HEK293 (cell line): ENCODE data around the gene LAMTOR4.

Experiments
- CTCF ChIA-PET: fragments of 350-600 bp; formaldehyde crosslinking; extraction: SDS; loops from one replicate; lab custom pipeline; 2021; ENCODE audit warnings: antibody characterized with exemption; lab: Yijun Ruan, JAX
- POLR2A ChIA-PET: fragments of 300-600 bp; formaldehyde crosslinking; extraction: SDS; loops from one replicate; lab custom pipeline; 2020; ENCODE audit warnings: antibody characterized with exemption, inconsistent platforms; lab: Yijun Ruan, JAX
- H3K27ac ChIP-seq: fragments of 200-500 bp; sonication (Bioruptor generic); 2 replicates; pipeline ENCODE4 v1.5.1; 2014; ENCODE audit warnings: low read depth, low read length, control low read depth, inconsistent platforms; ENCODE audit errors: extremely low read depth
- H3K36me3 ChIP-seq, 2 experiments: fragments of 200-500 bp in 1 of 2; sonication (Bioruptor generic) in 1 of 2; 1 replicate in 1 of 2; 2 replicates in 1 of 2; pipeline ENCODE4 v1.5.1; 2014 to 2017; ENCODE audit warnings: inconsistent platforms in 2 of 2, low read length in 2 of 2; ENCODE audit not compliant: control insufficient read depth in 2 of 2, insufficient read depth in 1 of 2
- H3K4me1 ChIP-seq: fragments of 200-500 bp; sonication (Bioruptor generic); 2 replicates; pipeline ENCODE4 v1.5.1; 2014; ENCODE audit warnings: mild to moderate bottlenecking, low read length, inconsistent platforms; ENCODE audit not compliant: control insufficient read depth, insufficient read depth
- H3K4me3 ChIP-seq: 2 replicates; pipeline ENCODE4 v1.5.1; 2011; ENCODE audit warnings: low read depth, mild to moderate bottlenecking, control low read depth, low read length, moderate library complexity
- H3K9me3 ChIP-seq: fragments of 200-500 bp; sonication (Bioruptor generic); 2 replicates; pipeline ENCODE4 v1.5.1; 2014; ENCODE audit warnings: low read depth, low read length, inconsistent platforms; ENCODE audit not compliant: control insufficient read depth, insufficient read depth
- FEZF1 ChIP-seq: fragments of 450-650 bp; formaldehyde crosslinking; IDR thresholded peaks from 2 replicates; pipeline ENCODE4 v1.5.1; 2016; ENCODE audit warnings: missing biosample characterization, missing genetic modification characterization
- GLI4 ChIP-seq: fragments of 450-650 bp; formaldehyde crosslinking; IDR thresholded peaks from 2 replicates; pipeline ENCODE4 v1.5.1; 2016; ENCODE audit warnings: missing biosample characterization, missing genetic modification characterization
- KLF1 ChIP-seq: fragments of 450-650 bp; formaldehyde crosslinking; IDR thresholded peaks from 2 replicates; pipeline ENCODE4 v1.5.1; 2016; ENCODE audit warnings: missing biosample characterization, missing genetic modification characterization
- SCRT2 ChIP-seq: fragments of 450-650 bp; formaldehyde crosslinking; IDR thresholded peaks from 2 replicates; pipeline ENCODE4 v1.5.1; 2016; ENCODE audit warnings: missing biosample characterization, missing genetic modification characterization
- ZBTB17 ChIP-seq: fragments of 450-650 bp; formaldehyde crosslinking; IDR thresholded peaks from 2 replicates; pipeline ENCODE4 v1.5.1; 2016; ENCODE audit warnings: missing biosample characterization, missing genetic modification characterization
- ZFP69B ChIP-seq: fragments of 450-650 bp; formaldehyde crosslinking; IDR thresholded peaks from 2 replicates; pipeline ENCODE4 v1.5.1; 2016; ENCODE audit warnings: missing biosample characterization, missing genetic modification characterization
- ZNF121 ChIP-seq: fragments of 450-650 bp; formaldehyde crosslinking; IDR thresholded peaks from 2 replicates; pipeline ENCODE4 v1.5.1; 2016; ENCODE audit warnings: missing biosample characterization, missing genetic modification characterization
- ZNF175 ChIP-seq: fragments of 450-650 bp; formaldehyde crosslinking; IDR thresholded peaks from 2 replicates; pipeline ENCODE4 v1.5.1; 2016; ENCODE audit warnings: missing biosample characterization, missing genetic modification characterization
- ZNF184 ChIP-seq: fragments of 450-650 bp; IDR thresholded peaks from 2 replicates; pipeline ENCODE4 v1.5.1; 2018; ENCODE audit warnings: missing biosample characterization, mild to moderate bottlenecking, missing genetic modification characterization
- ZNF23 ChIP-seq: fragments of 450-650 bp; formaldehyde crosslinking; IDR thresholded peaks from 2 replicates; pipeline ENCODE4 v1.5.1; 2016; ENCODE audit warnings: missing biosample characterization, missing genetic modification characterization, borderline replicate concordance
- ZNF394 ChIP-seq: fragments of 450-650 bp; formaldehyde crosslinking; IDR thresholded peaks from 2 replicates; pipeline ENCODE4 v1.5.1; 2016; ENCODE audit warnings: missing biosample characterization, missing genetic modification characterization, mild to moderate bottlenecking, moderate library complexity, borderline replicate concordance
- ZNF426 ChIP-seq: fragments of 450-650 bp; formaldehyde crosslinking; IDR thresholded peaks from 2 replicates; pipeline ENCODE4 v1.5.1; 2017; ENCODE audit warnings: missing biosample characterization, missing genetic modification characterization, mild to moderate bottlenecking, inconsistent platforms, moderate library complexity
- ZNF510 ChIP-seq: fragments of 450-650 bp; formaldehyde crosslinking; IDR thresholded peaks from 2 replicates; pipeline ENCODE4 v1.5.1; 2018; ENCODE audit warnings: mild to moderate bottlenecking, missing genetic modification characterization, missing biosample characterization; ENCODE audit not compliant: insufficient replicate concordance
- ZNF555 ChIP-seq: fragments of 450-650 bp; formaldehyde crosslinking; conservative IDR thresholded peaks from 2 replicates; pipeline ENCODE4 v1.5.1; 2017; ENCODE audit warnings: missing biosample characterization, mild to moderate bottlenecking, missing genetic modification characterization, inconsistent platforms
- ZNF560 ChIP-seq: fragments of 450-650 bp; formaldehyde crosslinking; IDR thresholded peaks from 2 replicates; pipeline ENCODE4 v1.5.1; 2017; ENCODE audit warnings: missing biosample characterization, missing genetic modification characterization, borderline replicate concordance
- ZNF571 ChIP-seq: fragments of 450-650 bp; formaldehyde crosslinking; IDR thresholded peaks from 2 replicates; pipeline ENCODE4 v1.5.0; 2017; ENCODE audit warnings: missing biosample characterization, missing genetic modification characterization
- ZNF600 ChIP-seq: fragments of 450-650 bp; formaldehyde crosslinking; IDR thresholded peaks from 2 replicates; pipeline ENCODE4 v1.5.1; 2016; ENCODE audit warnings: missing biosample characterization, missing genetic modification characterization
- ZSCAN23 ChIP-seq: fragments of 450-650 bp; formaldehyde crosslinking; IDR thresholded peaks from 2 replicates; pipeline ENCODE4 v1.5.1; 2016; ENCODE audit warnings: missing biosample characterization, missing genetic modification characterization
- TF ChIP-seq, protein P1 (sequence below): fragments of 450-650 bp; formaldehyde crosslinking; IDR thresholded peaks from 2 replicates; pipeline ENCODE4 v1.5.1; 2016; ENCODE audit warnings: missing biosample characterization, missing genetic modification characterization
- TF ChIP-seq, protein P2 (sequence below): fragments of 450-650 bp; formaldehyde crosslinking; IDR thresholded peaks from 2 replicates; pipeline ENCODE4 v1.5.1; 2017; ENCODE audit warnings: missing biosample characterization, mild to moderate bottlenecking, missing genetic modification characterization, moderate library complexity
- TF ChIP-seq, protein P3 (sequence below): fragments of 450-650 bp; IDR thresholded peaks from 2 replicates; pipeline ENCODE4 v1.5.1; 2018; ENCODE audit warnings: missing biosample characterization, missing genetic modification characterization
- TF ChIP-seq, protein P4 (sequence below): fragments of 450-650 bp; formaldehyde crosslinking; IDR thresholded peaks from 2 replicates; pipeline ENCODE4 v1.5.1; 2016; ENCODE audit warnings: missing biosample characterization, missing genetic modification characterization
- TF ChIP-seq, protein P5 (sequence below): fragments of 450-650 bp; formaldehyde crosslinking; IDR thresholded peaks from 2 replicates; pipeline ENCODE4 v1.5.1; 2017; ENCODE audit warnings: missing biosample characterization, missing genetic modification characterization

Gene LAMTOR4

DNA sequence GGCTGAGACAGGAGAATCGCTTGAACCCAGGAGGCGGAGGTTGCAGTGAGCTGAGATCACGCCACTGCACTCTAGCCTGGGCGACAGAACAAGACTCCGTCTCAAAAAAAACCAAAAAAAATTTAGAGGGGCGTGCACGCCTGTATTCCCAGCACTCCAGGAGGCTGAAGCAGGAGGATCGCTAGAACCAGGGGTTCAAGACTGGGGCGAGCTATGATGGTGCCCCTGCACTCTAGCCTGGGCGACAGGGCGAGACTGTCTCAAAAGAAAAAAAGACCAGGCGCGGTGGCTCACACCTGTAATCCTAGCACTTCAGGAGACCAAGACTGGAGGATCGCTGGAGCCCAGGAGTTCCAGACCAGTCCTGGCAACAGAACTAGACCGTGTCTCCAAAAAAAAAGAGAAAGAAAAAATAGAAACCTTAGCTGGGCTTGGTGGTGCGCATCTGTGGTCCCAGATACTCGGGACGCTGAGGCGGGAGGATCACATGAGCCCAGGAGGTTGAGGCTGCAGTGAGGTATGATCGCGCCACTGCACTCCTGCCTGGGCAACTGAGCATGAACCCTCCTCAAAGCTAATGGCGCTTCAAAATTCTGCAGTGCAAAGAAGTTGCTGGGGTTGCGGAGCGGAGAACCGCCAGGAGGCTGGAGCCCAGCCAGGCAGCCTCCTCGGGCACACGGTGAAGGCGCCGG, 22.3 kb upstream of the LAMTOR4 start:
- Histone ChIP-seq H3K9me3 (no peaks in the 10 kb centered on the region), H3K36me3 (peaks cover 0 to 13% of the 10 kb centered on the region in 2 experiments; a peak in 2 of 3 replicates), H3K4me1 (no peaks in the 10 kb centered on the region; the same call in 1 of the 2 replicates), H3K4me3 (peak overlapping the region; percentile 79), H3K27ac (peak overlapping the region; percentile 98)
- ChIA-PET CTCF (interaction anchor here (0.6 to 0.9 kb wide), 3 partner anchors 64 to 169 kb away, joined by 3 to 5 read pairs (median 3); no protein-coding TSS in a partner anchor), POLR2A (interaction anchor here (0.7 to 8.4 kb wide), 13 partner anchors 12 to 304 kb away, joined by 3 to 81 read pairs (median 4); partner anchors contain the start of genes AP4M1, GPC2, LAMTOR4 and MCM7)
- TF ChIP-seq ZNF23 (tag by site-specific recombination) (no peak), KLF1 (tag by site-specific recombination) (no peak), FEZF1 (no peak), GLI4 (tag by site-specific recombination) (peak; percentile 70; the same call in 1 of the 2 replicates), ZNF175 (tag by site-specific recombination) (no peak), ZNF426 (tag by site-specific recombination) (no peak), ZNF394 (peak; percentile 83), ZBTB17 (tag by site-specific recombination) (no peak), ZNF184 (tag by site-specific recombination) (peak; percentile 51; the same call in 1 of the 2 replicates), ZNF121 (tag by site-specific recombination) (no peak), ZNF600 (tag by site-specific recombination) (peak; percentile 47; the same call in 1 of the 2 replicates), SCRT2 (no peak), ZFP69B (tag by site-specific recombination) (peak; percentile 10; the same call in 1 of the 2 replicates), ZNF555 (tag by site-specific recombination) (no peak), ZNF571 (tag by site-specific recombination) (no peak), ZSCAN23 (tag by site-specific recombination) (no peak), ZNF510 (no peak), ZNF560 (no peak)
- TF ChIP-seq, protein P1, sequence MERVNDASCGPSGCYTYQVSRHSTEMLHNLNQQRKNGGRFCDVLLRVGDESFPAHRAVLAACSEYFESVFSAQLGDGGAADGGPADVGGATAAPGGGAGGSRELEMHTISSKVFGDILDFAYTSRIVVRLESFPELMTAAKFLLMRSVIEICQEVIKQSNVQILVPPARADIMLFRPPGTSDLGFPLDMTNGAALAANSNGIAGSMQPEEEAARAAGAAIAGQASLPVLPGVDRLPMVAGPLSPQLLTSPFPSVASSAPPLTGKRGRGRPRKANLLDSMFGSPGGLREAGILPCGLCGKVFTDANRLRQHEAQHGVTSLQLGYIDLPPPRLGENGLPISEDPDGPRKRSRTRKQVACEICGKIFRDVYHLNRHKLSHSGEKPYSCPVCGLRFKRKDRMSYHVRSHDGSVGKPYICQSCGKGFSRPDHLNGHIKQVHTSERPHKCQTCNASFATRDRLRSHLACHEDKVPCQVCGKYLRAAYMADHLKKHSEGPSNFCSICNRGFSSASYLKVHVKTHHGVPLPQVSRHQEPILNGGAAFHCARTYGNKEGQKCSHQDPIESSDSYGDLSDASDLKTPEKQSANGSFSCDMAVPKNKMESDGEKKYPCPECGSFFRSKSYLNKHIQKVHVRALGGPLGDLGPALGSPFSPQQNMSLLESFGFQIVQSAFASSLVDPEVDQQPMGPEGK (tag by site-specific recombination) = no peak
- TF ChIP-seq, protein P2, sequence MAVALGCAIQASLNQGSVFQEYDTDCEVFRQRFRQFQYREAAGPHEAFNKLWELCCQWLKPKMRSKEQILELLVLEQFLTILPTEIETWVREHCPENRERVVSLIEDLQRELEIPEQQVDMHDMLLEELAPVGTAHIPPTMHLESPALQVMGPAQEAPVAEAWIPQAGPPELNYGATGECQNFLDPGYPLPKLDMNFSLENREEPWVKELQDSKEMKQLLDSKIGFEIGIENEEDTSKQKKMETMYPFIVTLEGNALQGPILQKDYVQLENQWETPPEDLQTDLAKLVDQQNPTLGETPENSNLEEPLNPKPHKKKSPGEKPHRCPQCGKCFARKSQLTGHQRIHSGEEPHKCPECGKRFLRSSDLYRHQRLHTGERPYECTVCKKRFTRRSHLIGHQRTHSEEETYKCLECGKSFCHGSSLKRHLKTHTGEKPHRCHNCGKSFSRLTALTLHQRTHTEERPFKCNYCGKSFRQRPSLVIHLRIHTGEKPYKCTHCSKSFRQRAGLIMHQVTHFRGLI (tag by site-specific recombination) = peak; percentile 69; the same call in 1 of the 2 replicates
- TF ChIP-seq, protein P3, sequence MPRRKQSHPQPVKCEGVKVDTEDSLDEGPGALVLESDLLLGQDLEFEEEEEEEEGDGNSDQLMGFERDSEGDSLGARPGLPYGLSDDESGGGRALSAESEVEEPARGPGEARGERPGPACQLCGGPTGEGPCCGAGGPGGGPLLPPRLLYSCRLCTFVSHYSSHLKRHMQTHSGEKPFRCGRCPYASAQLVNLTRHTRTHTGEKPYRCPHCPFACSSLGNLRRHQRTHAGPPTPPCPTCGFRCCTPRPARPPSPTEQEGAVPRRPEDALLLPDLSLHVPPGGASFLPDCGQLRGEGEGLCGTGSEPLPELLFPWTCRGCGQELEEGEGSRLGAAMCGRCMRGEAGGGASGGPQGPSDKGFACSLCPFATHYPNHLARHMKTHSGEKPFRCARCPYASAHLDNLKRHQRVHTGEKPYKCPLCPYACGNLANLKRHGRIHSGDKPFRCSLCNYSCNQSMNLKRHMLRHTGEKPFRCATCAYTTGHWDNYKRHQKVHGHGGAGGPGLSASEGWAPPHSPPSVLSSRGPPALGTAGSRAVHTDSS = no peak
- TF ChIP-seq, protein P4, sequence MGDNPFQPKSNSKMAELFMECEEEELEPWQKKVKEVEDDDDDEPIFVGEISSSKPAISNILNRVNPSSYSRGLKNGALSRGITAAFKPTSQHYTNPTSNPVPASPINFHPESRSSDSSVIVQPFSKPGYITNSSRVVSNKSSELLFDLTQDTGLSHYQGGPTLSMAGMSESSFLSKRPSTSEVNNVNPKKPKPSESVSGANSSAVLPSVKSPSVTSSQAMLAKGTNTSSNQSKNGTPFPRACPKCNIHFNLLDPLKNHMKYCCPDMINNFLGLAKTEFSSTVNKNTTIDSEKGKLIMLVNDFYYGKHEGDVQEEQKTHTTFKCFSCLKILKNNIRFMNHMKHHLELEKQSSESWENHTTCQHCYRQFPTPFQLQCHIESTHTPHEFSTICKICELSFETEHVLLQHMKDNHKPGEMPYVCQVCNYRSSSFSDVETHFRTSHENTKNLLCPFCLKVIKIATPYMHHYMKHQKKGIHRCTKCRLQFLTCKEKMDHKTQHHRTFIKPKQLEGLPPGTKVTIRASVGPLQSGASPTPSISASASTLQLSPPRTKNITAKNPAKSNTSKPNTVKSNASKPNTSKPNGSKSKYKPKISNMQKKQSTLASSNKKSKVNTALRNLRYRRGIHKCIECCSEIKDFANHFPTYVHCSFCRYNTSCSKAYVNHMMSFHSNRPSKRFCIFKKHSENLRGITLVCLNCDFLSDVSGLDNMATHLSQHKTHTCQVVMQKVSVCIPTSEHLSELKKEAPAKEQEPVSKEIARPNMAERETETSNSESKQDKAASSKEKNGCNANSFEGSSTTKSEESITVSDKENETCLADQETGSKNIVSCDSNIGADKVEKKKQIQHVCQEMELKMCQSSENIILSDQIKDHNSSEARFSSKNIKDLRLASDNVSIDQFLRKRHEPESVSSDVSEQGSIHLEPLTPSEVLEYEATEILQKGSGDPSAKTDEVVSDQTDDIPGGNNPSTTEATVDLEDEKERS (tag by site-specific recombination) = peak; percentile 11; the same call in 1 of the 2 replicates
- TF ChIP-seq, protein P5, sequence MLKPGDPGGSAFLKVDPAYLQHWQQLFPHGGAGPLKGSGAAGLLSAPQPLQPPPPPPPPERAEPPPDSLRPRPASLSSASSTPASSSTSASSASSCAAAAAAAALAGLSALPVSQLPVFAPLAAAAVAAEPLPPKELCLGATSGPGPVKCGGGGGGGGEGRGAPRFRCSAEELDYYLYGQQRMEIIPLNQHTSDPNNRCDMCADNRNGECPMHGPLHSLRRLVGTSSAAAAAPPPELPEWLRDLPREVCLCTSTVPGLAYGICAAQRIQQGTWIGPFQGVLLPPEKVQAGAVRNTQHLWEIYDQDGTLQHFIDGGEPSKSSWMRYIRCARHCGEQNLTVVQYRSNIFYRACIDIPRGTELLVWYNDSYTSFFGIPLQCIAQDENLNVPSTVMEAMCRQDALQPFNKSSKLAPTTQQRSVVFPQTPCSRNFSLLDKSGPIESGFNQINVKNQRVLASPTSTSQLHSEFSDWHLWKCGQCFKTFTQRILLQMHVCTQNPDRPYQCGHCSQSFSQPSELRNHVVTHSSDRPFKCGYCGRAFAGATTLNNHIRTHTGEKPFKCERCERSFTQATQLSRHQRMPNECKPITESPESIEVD (tag by site-specific recombination) = no peak
